ENCODE data around the gene MYH16. TPM values are rescaled to one million over a fixed set of nuclear protein-coding genes. Genes with fewer than 3 reads are reported as not detected.

The MYH16 gene
- total RNA-seq: not detected

GRCh38 chr7:99272476-99273045, at the start of gene MYH16:
MYH16 (plus strand) TSS chr7:99272839.

GRCh38 chr7:99325592-99326407, 53.2 kb downstream of the MYH16 start, which contains the start of gene ARPC1A:
ARPC1A (plus strand) TSS chr7:99325898; CDS start chr7:99333354, 7,456 bp downstream.

Other genes with a start within 250 kb of the MYH16 start
- gene SMURF1, start 128.7 kb upstream of the MYH16 start, total RNA-seq: 33.2 TPM
- gene KPNA7, start 64.7 kb upstream of the MYH16 start, total RNA-seq: not detected
- gene ARPC1A, start 53.1 kb downstream of the MYH16 start, total RNA-seq: 99.9 TPM
- 22.6 TPM for gene ARPC1B, start 101.9 kb downstream of the MYH16 start, total RNA-seq
- 25.8 TPM for gene PDAP1, start 135.8 kb downstream of the MYH16 start, total RNA-seq
- 84.4 TPM for gene BUD31, start 136.1 kb downstream of the MYH16 start, total RNA-seq
- 7.2 TPM for gene PTCD1, start 166.0 kb downstream of the MYH16 start, total RNA-seq
- gene CPSF4, start 166.1 kb downstream of the MYH16 start, total RNA-seq: 27.0 TPM
- 348 TPM for gene ATP5MF, start 193.3 kb downstream of the MYH16 start, total RNA-seq
- gene ZNF789, start 200.1 kb downstream of the MYH16 start, total RNA-seq: 26.5 TPM
- gene ZNF394, start 227.4 kb downstream of the MYH16 start, total RNA-seq: 28.8 TPM
- 16.8 TPM for gene ZKSCAN5, start 231.8 kb downstream of the MYH16 start, total RNA-seq

Data from diencephalon (tissue), 1 donor.